GM20431 (cell line): Measurements from ENCODE around the gene CCDC68.
"Not testable (repeated sequence)": the region's sequence is repeated elsewhere in the genome, so short reads cannot be mapped to it uniquely, and the experiment has no call there.

Experiments used
- in situ Hi-C: fragments of 300-500 bp; cut with MseI, MboI; formaldehyde crosslinking; loops from one replicate; pipeline ENCODE4 v1.15.0; 2020; ENCODE audit warnings: low sequenced_read_pairs; ENCODE audit not compliant: unreplicated experiment

The CCDC68 gene

DNA sequence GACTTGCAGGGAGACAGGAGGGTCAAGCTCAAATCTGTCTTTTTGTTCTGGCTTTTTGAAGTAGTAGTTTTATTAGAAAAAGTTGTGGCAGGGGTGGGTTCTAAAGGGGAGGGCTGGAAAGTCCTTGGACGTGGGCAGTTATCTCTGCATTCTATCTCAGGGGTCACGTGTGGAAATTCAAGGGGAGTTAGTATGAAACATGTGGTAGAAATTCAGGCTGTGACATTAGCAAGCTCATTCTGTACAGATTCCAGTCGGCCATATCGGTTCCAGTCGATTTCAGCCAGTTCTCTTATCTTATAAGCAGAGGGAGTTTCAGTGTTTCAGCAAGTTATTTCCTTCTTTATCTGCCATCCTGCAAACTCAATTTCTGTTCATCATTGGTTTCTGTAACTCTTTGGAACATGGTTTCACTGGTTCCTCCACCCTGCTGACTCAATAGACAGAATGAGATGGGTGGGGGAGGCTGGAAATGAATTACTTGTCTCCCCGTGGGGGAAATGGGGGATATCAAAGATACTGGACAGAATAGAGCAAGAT lies 78.0 kb downstream of the CCDC68 start:
- in situ Hi-C loops: no loop called here

DNA sequence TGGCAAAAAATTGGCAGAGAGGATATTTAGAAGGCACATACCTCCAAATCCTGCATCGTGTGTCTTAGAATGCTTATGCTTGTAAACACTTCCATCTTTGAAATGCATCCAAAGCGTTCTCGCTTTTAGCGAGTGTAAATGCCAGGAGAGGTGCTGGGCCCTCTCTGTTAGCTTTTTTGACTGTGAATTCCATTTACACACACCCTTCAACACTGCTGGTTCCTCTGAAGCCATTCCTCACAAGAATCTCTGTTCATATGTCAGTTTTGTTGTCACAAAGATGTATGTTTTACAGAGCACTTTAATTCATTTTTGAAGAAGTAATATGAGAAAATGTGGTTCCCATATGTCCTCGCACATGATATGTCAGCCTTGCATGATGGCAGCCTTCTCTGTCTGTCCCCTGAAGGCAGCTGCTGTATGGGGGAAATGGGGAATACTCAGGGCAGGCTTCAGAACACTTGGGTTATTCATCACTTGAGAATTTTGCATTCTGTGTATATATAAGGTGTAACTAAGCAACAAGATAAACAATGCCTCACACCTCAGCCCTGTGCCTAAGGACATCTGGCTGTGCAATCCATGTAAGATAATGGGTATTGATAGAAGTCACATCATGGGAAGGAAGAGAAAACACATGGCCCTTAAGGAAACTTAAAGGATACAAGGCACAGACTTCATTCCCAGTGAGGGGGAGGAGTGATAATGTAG lies 78.7 kb downstream of the CCDC68 start:
- in situ Hi-C loops: no loop called here

DNA sequence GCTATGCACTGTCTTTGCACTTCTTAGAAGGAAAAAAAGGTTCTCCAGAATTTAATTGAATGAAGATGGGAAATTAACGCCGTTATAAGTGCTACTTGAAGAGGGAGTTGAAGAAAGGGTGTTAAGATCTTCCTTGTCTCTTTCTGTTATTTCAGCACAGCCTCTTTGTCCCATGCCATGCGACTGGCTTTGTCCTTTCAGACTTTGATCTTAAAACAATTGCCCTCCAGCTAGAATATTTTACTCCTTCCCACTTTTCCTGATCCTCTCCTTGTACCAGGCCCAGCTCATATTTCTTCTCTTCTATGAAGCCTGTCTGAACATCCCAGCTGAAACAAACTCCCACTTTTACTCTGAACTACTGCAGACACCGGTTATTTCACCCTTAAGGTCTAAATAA lies 79.6 kb downstream of the CCDC68 start:
- in situ Hi-C loops: no loop called here

DNA sequence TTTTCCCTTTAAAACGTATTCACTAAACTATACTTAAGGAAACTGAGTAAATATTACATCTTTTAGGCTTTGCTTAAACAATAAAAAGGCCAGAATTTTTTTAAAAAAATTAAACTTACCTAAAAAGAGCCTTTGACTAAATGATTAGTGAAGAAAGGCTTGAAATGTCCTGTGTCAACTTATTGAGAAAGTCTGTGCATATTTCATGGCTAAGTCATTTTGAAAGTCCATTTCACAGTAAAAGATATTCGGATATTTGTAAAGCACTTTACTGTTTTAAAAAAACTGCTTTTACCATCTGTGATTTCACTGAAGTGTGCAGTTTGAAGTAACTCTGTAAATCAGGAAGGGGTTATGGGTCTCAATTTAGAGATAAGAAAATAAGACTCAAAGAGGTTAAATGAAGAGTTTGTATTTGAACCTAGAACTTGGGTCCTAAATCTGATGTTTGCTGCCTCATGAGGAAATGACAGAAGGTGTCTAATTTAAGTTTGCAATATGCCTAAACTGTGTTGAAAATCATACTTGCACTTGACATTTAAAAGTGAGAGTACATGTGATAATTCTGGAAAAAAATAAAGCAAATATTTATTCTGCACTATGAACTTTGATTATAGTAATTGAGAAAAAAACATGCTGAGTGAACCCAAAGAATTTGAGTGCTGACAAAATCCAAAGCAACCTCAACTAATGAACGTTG lies 80.5 kb downstream of the CCDC68 start:
- in situ Hi-C loops: no loop called here

DNA sequence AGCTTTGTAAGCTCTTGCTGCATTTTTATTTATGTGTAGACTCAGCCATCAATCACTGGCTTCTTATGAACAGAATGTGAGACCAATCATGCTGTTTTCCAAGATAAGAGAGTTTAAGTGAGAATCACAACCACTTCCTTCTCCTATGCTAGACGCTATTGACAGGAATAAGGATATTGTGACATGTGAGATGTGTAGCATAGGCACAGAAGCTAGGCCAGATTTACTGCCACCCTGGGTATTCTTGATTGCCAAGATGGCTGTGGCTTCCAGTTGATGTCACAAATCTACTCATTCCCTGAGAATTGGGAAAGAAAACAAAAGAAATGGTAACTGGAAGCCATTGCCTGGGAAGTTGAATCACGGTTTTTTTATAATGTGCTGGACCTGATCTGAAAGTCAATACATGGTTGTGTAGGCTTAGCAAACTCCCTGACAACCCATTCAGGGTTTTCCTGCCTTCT lies 81.1 kb downstream of the CCDC68 start:
- in situ Hi-C loops: no loop called here

DNA sequence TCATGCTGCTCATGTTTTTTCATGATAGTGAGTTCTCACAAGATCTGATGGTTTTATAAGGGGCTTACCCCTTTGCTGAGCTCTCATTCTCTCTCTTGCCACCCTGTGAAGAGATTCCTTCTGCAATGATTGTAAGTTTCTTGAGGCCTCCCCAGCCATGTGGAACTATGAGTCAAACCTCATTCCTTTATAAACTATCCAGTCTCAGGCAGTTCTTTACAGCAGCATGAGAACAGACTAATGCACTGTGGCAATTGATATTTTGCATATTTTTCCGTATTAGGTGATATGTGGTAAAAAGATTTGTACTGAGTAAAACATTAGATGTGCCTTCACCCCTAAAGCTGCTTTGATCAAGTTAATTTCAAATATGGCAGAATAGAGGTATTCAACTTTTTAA lies 82.2 kb downstream of the CCDC68 start:
- in situ Hi-C loops: no loop called here

DNA sequence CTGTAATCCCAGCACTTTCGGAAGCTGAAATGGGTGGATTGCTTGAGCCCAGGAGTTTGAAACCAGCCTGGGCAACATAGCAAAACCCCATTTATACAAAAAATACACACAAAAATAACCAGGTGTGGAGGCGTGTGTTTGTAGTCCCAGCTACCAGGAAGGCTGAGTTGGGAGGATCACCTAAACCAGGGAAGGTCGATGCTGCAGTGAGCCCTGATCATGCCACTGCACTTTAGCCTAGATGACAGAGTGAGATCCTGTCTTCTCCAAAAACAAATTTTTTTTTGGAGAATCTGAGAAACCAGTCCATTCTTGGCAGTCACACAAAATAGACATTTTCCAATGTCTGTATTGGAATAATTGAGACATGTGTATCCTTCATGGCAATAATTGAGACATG lies 84.2 kb downstream of the CCDC68 start:
- in situ Hi-C loops: no loop called here

GRCh38 chr18:54873884-54874255 lies 85.4 kb downstream of the CCDC68 start:
- in situ Hi-C loops: no loop called here

GRCh38 chr18:54872681-54873080 lies 86.6 kb downstream of the CCDC68 start:
- in situ Hi-C loops: no loop called here

- in situ Hi-C loops: no loop called here
These were observed 88.0 kb downstream of the CCDC68 start for GRCh38 chr18:54871231-54871630.

GRCh38 chr18:54867131-54867530 lies 92.1 kb downstream of the CCDC68 start:
- in situ Hi-C loops: no loop called here

- in situ Hi-C loops: no loop called here
These were observed 98.3 kb downstream of the CCDC68 start for GRCh38 chr18:54860941-54861340.

DNA sequence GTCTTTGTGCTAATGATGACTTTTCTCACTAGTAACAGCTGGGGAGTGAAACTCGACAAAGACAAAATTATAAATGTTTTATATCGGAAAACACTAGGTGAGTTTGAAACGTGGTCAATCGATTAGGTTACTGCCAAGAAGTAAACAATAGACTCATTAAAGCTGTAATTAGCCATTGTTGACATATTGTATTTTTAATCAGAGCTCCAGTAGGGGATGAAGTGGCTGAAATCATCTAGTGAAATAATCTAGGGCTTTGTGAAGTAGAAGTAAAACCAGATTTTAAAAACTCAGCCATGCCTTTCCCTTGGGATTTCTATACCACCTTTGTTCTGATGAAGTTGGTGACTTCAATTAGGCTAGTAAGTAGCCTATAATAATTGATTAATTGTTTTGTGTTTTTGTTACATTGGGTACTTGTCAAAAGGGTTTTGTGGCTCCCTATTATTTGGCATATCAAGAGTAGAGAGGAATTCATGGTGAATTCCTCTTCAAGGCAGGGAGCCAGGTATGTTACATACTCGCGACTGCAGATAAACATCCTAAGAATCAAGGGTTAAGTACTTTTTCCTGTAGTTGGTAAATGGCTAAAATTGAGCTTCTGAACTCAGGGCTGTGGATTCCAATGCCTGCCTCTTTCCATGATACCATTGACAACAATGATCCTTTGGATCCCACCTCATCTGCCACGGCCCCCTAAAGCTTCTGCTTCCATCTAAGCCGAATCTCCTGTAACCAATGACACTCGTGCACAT lies 99.4 kb downstream of the CCDC68 start:
- in situ Hi-C loops: no loop called here

GRCh38 chr18:54857499-54857898 lies 101.8 kb downstream of the CCDC68 start:
- in situ Hi-C loops: no loop called here

DNA sequence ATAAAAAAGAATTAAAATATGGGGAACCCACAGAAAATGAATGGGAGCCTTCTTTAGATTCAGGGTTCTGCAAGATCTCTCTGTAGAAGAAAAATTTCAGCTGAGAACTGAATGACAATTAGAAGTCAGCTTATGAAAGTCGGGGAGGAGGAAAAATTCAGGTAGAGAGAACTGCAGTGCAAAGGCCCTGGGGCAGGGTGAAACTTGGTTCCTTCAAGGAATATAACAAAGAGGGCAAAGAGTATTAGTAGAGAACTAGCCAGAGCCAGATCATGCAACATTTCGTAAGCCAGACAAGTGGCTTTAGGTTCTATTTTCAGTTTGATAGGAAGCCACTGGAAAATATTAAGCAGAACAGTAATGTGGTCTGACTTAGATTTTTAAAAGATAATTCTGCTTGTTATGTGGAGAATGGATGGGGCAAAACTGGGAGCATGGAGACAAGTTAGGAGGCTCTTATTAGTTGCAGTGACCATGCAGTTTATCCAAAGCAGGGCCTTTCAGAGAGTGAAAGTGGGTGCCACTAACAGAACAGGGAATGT lies 103.1 kb downstream of the CCDC68 start:
- in situ Hi-C loops: no loop called here

DNA sequence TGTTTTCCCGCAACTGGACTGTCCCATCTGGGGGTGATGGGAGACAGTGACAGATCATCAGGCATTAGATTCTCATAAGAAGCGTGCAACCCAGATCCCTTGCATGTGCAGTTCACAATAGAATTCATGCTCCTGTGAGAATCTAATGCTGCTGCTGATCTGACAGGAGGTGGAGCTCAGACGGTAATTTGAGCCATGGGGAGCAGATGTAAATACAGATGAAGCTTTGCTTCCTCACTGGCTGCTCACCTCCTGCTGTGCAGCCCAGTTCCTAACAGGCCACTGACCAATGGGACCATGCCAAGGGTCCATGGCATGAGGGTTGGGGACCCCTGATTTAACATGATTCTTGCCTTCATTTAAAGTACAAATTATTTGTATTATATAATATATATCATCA lies 104.2 kb downstream of the CCDC68 start:
- in situ Hi-C loops: not testable (repeated sequence)

- in situ Hi-C loops: no loop called here
These were observed 106.2 kb downstream of the CCDC68 start for GRCh38 chr18:54852780-54853675.
